Adrenal gland (tissue), 12 donors: ENCODE measurements around the gene LRP1. TPM values are rescaled to one million over a fixed set of nuclear protein-coding genes. Genes with fewer than 3 reads are reported as not detected.

Experiments
- DNase-seq, 7 donors: peaks; one replicate each; pipeline ENCODE4 v3.0.0-alpha.2; 2019 to 2020
- H3K27ac ChIP-seq, 5 donors: fragments of 200-600 bp; sonication (generic) in 4 of 5; 1 replicate in 3 of 5; 2 replicates in 2 of 5; pipeline versions ENCODE4 v1.5.1 to v1.8.0; 2016 to 2020; ENCODE audit warnings: mild to moderate bottlenecking in 1 of 5
- H3K27me3 ChIP-seq: fragments of 200-600 bp; 2 replicates; pipeline ENCODE4 v1.8.0; 2021
- H3K36me3 ChIP-seq, 2 donors: fragments of 200-600 bp; replicated peaks in 1 of 2; 1 replicate in 1 of 2; 2 replicates in 1 of 2; pipeline versions ENCODE4 v1.5.1 to v1.8.0; 2018 to 2022
- H3K4me1 ChIP-seq, 2 donors: fragments of 200-600 bp; replicated peaks in 1 of 2; 1 replicate in 1 of 2; 2 replicates in 1 of 2; pipeline versions ENCODE4 v1.5.1 to v1.8.0; 2018 to 2021
- H3K4me3 ChIP-seq, 4 donors: fragments of 200-600 bp; sonication (generic) in 3 of 4; one replicate each; pipeline ENCODE4 v1.5.1; 2016 to 2018
- H3K9me3 ChIP-seq, 3 donors: fragments of 200-600 bp; sonication (generic) in 1 of 3; replicated peaks in 1 of 3; 1 replicate in 2 of 3; 2 replicates in 1 of 3; pipeline versions ENCODE4 v1.5.1 to v1.8.0; 2016 to 2021
- CTCF ChIP-seq, 6 experiments: fragments of 450-650 bp in 4 of 6; fragments of 200-600 bp in 2 of 6; sonication (generic) in 1 of 6; IDR thresholded peaks; 1 replicate in 5 of 6; 2 replicates in 1 of 6; pipeline versions ENCODE4 v1.5.1 to v1.8.0; 2016 to 2021; ENCODE audit warnings: antibody characterized with exemption in 6 of 6, mild to moderate bottlenecking in 2 of 6, moderate library complexity in 1 of 6
- POLR2A ChIP-seq, 2 donors: fragments of 450-650 bp; IDR thresholded peaks; one replicate each; pipeline ENCODE4 v1.6.1; 2017; ENCODE audit warnings: antibody characterized with exemption in 2 of 2, mild to moderate bottlenecking in 2 of 2, moderate library complexity in 1 of 2
- WGBS, 4 donors: extraction: QIAGEN DNeasy Blood & Tissue Kit in 2 of 4; methylation state at CpG; one replicate each; pipeline versions ENCODE4 v1.1.5 to v1.1.7; 2013 to 2017; 5-methylcytosine and 5-hydroxymethylcytosine counted together
- intact Hi-C, 2 donors: fragments of 100-400 bp; cut with DNase I; formaldehyde crosslinking; loops; one replicate each; pipeline versions ENCODE4 v1.14.1 to v1.15.0; 2022 to 2023
- polyA plus RNA-seq, 3 donors: library from polyadenylated mRNA; stranded (reverse); fragments of 200-250 nt in 2 of 3; fragments of 350-450 nt in 1 of 3; fragmentation: Illumina TruSeq in 1 of 3; extraction: RNeasy Lipid Tissue Mini Kit (QIAGEN cat#74804) in 1 of 3; gene quantifications; one replicate each; pipeline ENCODE4 v1.2.3, GENCODE V29; 2013 to 2014
- total RNA-seq, 9 donors: library from RNA; depleted of rRNA in 4 of 9; stranded (reverse); fragments of >200 nt in 4 of 9; fragments of 120-200 nt in 1 of 9; fragmentation: NEBNext Ultra II Directional in 1 of 9; extraction: Animal tissue kit (Norgen Biotek cat#: 25700) in 1 of 9; gene quantifications; one replicate each; pipeline versions ENCODE4 v1.1.0 to v1.2.4, GENCODE V29; 2013 to 2023
- donor health status: healthy with polysubstance abuse.
- donor health status: Bipolar disorder and iron deficiency.
- donor health status: DM: yes; HTN: yes; CAD: no.
- donor health status: DM: no; HTN: no; CAD: no.
- donor health status: DM: no; HTN: no; CAD: no.
- donor health status: DM: yes; HTN: yes; CAD: no.

The LRP1 gene
- total and polyA plus RNA-seq, 12 donors: 18.4 to 307 (median 138) TPM

GRCh38 chr12:57231276-57232021, 103.2 kb downstream of the LRP1 start:
- no peak for DNase-seq
- Histone ChIP-seq H3K4me1 (peaks cover 9 to 12% of the 10 kb centered on the region in 2 donors), H3K9me3 (no peaks in the 10 kb centered on the region), H3K27ac (no peak overlapping the region), H3K36me3 (peaks cover 0 to 30% of the 10 kb centered on the region in 2 donors), H3K27me3 (peaks cover 11% of the 10 kb centered on the region), H3K4me3 (no peak overlapping the region)
- 93 to 99% (median 94%) methylated on average over 6 to 13 of the region's 13 CpGs for WGBS, 4 donors
- intact Hi-C loops: no loop called here
- TF ChIP-seq POLR2A (IDR thresholded peaks at IDR 0.05): no peak

- no peak overlapping the region for H3K27ac ChIP-seq
- TF ChIP-seq POLR2A (IDR thresholded peaks at IDR 0.05) (no peak), CTCF (IDR thresholded peaks at IDR 0.05) (no peak)
- H3K27me3 ChIP-seq: peaks cover 3% of the 10 kb centered on the region
- no peak for DNase-seq
- WGBS, 4 donors: 87 to 96% (median 92%) methylated on average over 13 to 19 of the region's 19 CpGs
- H3K4me3 ChIP-seq: no peak overlapping the region
- intact Hi-C loops: no loop called here
- peaks cover 0 to 30% of the 10 kb centered on the region in 2 donors for H3K36me3 ChIP-seq
- no peaks in the 10 kb centered on the region for H3K9me3 ChIP-seq
- peaks cover 9 to 12% of the 10 kb centered on the region in 2 donors for H3K4me1 ChIP-seq
These were observed 104.0 kb downstream of the LRP1 start for GRCh38 chr12:57232156-57232756.

GRCh38 chr12:57233357-57234232, 105.3 kb downstream of the LRP1 start:
- Histone ChIP-seq H3K9me3 (no peaks in the 10 kb centered on the region), H3K4me1 (peaks cover 9 to 21% of the 10 kb centered on the region in 2 donors), H3K4me3 (no peak overlapping the region), H3K36me3 (peaks cover 0 to 30% of the 10 kb centered on the region in 2 donors), H3K27me3 (peaks cover 13% of the 10 kb centered on the region), H3K27ac (peak overlapping the region in 1 of 5 donors; percentile 0)
- no peak for DNase-seq
- no peak for TF ChIP-seq CTCF (IDR thresholded peaks at IDR 0.05)
- TF ChIP-seq POLR2A (IDR thresholded peaks at IDR 0.05): no peak
- 81 to 91% (median 89%) methylated on average over 7 to 15 of the region's 15 CpGs for WGBS, 4 donors
- intact Hi-C loops: no loop called here

GRCh38 chr12:57234233-57234570, 105.9 kb downstream of the LRP1 start:
- 77 to 93% (median 88%) methylated on average over 2 to 3 of the region's 3 CpGs for WGBS, 4 donors
- H3K27me3 ChIP-seq: peaks cover 13% of the 10 kb centered on the region
- H3K9me3 ChIP-seq: no peaks in the 10 kb centered on the region
- no peak for DNase-seq
- peak overlapping the region in 2 of 5 donors; percentile 0 to 56 for H3K27ac ChIP-seq
- peaks cover 0 to 30% of the 10 kb centered on the region in 2 donors for H3K36me3 ChIP-seq
- no peak overlapping the region for H3K4me3 ChIP-seq
- intact Hi-C loops: no loop called here
- peaks cover 9 to 25% of the 10 kb centered on the region in 2 donors for H3K4me1 ChIP-seq
- TF ChIP-seq POLR2A (IDR thresholded peaks at IDR 0.05) (no peak), CTCF (IDR thresholded peaks at IDR 0.05) (no peak)
